SH-SY5Y (cell line): ENCODE results near the gene STEAP3.

Experiments used
- GATA2 ChIP-seq: IDR thresholded peaks from 2 replicates; pipeline ENCODE4 v1.6.1; 2011; ENCODE audit warnings: mild to moderate bottlenecking, low read depth, low read length
- GATA3 ChIP-seq: IDR thresholded peaks from 2 replicates; pipeline ENCODE4 v1.6.1; 2011; ENCODE audit warnings: low read depth, mild to moderate bottlenecking, low read length, moderate library complexity

DNA sequence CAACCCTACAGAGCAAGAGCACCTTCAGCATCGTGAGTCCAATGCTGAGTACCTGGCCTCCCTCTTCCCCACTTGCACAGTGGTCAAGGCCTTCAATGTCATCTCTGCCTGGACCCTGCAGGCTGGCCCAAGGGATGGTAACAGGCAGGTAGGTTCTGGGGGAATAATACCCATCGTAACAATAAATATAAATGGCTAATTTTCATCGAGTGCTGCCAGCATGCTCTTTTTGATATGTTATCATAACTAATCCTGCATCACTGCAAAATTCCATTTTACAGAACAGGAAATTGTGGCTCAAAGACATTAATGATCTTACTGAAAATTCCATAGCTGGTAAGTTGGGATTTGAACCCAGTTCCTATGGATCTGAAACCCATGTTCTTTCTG lies 22.2 kb downstream of the STEAP3 start:
- no peak for TF ChIP-seq GATA3
- TF ChIP-seq GATA2, result no peak
